Left ventricle myocardium inferior (tissue), 1 donor: Measurements from ENCODE around the gene ADAM10. TPM values are rescaled to one million over a fixed set of nuclear protein-coding genes. Genes with fewer than 3 reads are reported as not detected.

Experiments used
- DNase-seq: peaks from one replicate; pipeline ENCODE4 v3.0.0-alpha.2; 2020
- H3K27ac ChIP-seq: fragments of 200-600 bp; replicated peaks from 2 replicates; pipeline ENCODE4 v1.8.0; 2021
- H3K27me3 ChIP-seq: fragments of 200-600 bp; 2 replicates; pipeline ENCODE4 v1.8.0; 2021; ENCODE audit warnings: low read depth
- H3K36me3 ChIP-seq: fragments of 200-600 bp; 2 replicates; pipeline ENCODE4 v1.8.0; 2021
- H3K4me1 ChIP-seq: fragments of 200-600 bp; 2 replicates; pipeline ENCODE4 v1.8.0; 2021
- H3K4me3 ChIP-seq: fragments of 200-600 bp; 2 replicates; pipeline ENCODE4 v1.8.0; 2021; ENCODE audit warnings: mild to moderate bottlenecking, moderate library complexity
- H3K9me3 ChIP-seq: fragments of 200-600 bp; replicated peaks from 2 replicates; pipeline ENCODE4 v1.8.0; 2021
- intact Hi-C: fragments of 100-400 bp; cut with micrococcal nuclease; formaldehyde crosslinking; loops from one replicate; pipeline ENCODE4 v1.11.0; 2022
- total RNA-seq: library from RNA; stranded (reverse); fragmentation: NEBNext Ultra II Directional; extraction: Animal tissue kit (Norgen Biotek cat#: 25700); gene quantifications from one replicate; pipeline ENCODE4 v1.2.1, GENCODE V29; 2021
- TF ChIP-seq, protein P1 (sequence below): fragments of 200-600 bp; IDR thresholded peaks from 2 replicates; pipeline ENCODE4 v1.8.0; 2021; ENCODE audit warnings: antibody characterized with exemption, mild to moderate bottlenecking, borderline replicate concordance
- donor health status: DM: no; HTN: yes; CAD: no; lungs with severe emphysema.

The ADAM10 gene
- total RNA-seq, 1 donor from 2014 or later: 74.0 TPM

DNA sequence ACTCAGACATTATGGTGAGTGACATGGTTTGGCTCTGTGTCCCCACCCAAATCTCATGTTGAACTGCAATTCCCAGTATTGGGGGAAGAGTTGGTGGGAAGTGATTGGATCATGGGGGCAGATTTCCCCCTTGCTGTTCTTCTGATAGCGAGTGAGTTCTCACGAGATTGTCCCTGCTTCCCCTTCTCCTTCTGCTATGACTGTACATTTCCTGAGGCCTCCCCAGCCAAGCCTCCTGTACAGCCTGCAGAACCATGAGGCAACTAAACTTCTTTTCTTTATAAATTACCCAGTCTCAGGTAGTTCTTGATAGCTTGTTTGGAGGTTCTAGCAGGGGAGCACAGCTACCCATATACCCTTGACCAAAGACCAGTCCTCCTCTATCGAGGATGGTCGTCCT is 45.9 kb downstream of the ADAM10 start:
- intact Hi-C loops: no loop called here
- Histone ChIP-seq H3K36me3 (peaks cover 8% of the 10 kb centered on the region), H3K27ac (no peak overlapping the region), H3K27me3 (no peaks in the 10 kb centered on the region), H3K4me1 (peaks cover 27% of the 10 kb centered on the region), H3K9me3 (peaks cover 16% of the 10 kb centered on the region), H3K4me3 (no peak overlapping the region)
- no peak for DNase-seq
- TF ChIP-seq, protein P1, sequence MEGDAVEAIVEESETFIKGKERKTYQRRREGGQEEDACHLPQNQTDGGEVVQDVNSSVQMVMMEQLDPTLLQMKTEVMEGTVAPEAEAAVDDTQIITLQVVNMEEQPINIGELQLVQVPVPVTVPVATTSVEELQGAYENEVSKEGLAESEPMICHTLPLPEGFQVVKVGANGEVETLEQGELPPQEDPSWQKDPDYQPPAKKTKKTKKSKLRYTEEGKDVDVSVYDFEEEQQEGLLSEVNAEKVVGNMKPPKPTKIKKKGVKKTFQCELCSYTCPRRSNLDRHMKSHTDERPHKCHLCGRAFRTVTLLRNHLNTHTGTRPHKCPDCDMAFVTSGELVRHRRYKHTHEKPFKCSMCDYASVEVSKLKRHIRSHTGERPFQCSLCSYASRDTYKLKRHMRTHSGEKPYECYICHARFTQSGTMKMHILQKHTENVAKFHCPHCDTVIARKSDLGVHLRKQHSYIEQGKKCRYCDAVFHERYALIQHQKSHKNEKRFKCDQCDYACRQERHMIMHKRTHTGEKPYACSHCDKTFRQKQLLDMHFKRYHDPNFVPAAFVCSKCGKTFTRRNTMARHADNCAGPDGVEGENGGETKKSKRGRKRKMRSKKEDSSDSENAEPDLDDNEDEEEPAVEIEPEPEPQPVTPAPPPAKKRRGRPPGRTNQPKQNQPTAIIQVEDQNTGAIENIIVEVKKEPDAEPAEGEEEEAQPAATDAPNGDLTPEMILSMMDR: no peak

DNA sequence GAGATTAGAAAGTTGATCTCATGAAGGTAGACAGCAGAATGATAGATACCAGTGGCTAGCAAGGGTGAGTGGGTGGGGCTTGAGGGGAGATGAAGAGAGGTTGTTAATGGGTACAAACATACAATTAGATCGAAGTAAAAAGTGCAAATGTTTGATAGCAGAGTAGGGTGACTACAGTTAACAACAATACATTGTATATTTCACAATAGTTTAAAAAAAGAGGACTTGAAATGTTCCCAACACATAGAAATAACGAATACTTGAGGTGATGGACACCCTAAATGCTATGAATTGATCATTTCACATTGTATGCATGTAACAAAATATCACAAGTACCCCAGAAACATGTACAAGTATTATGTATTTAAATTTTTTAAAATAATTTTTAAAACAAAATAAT is 47.3 kb downstream of the ADAM10 start:
- H3K27me3 ChIP-seq: no peaks in the 10 kb centered on the region
- peaks cover 30% of the 10 kb centered on the region for H3K4me1 ChIP-seq
- no peak overlapping the region for H3K27ac ChIP-seq
- no peak overlapping the region for H3K4me3 ChIP-seq
- intact Hi-C loops: no loop called here
- no peak for DNase-seq
- peaks cover 8% of the 10 kb centered on the region for H3K36me3 ChIP-seq
- peaks cover 23% of the 10 kb centered on the region for H3K9me3 ChIP-seq
- TF ChIP-seq, protein P1: no peak

DNA sequence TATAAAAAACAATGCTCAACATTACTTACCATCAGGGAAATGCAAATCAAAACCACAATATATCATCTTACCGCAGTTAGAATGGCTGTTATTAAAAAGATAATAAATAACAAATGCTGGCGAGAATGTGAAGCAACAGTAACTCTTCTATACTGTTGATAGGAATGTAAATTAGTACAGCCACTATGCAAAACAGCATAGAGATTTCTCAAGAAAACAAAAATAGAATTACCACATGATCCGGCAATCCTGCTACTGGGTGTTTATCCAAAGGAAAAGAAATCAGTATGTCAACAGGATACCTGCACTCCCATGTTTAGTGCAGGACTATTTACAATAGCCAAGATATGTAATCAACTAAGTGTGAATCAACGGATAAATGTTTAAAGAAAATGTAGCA is 48.1 kb downstream of the ADAM10 start:
- intact Hi-C loops: no loop called here
- DNase-seq: no peak
- Histone ChIP-seq H3K36me3 (peaks cover 8% of the 10 kb centered on the region), H3K9me3 (peaks cover 23% of the 10 kb centered on the region), H3K4me3 (no peak overlapping the region), H3K27me3 (no peaks in the 10 kb centered on the region), H3K4me1 (peaks cover 33% of the 10 kb centered on the region), H3K27ac (no peak overlapping the region)
- TF ChIP-seq, protein P1: no peak

DNA sequence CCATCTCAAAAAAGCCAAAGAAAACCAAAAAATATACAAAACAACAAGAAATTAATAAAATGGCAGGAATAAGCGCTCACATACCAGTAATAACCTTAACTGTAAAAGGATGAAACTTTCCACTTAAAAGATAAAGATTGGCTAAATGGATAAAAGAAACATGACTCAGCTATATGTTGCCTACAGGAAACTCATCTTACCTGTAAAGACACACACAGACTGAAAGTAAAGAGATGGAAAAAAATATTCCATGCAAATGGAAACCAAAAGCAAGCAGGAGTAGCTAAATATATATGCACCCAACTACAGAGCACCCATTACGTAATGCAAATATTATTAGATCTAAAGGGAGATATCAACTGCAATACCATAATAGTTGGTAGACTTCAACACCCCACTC is 49.7 kb downstream of the ADAM10 start:
- no peak overlapping the region for H3K27ac ChIP-seq
- TF ChIP-seq, protein P1: no peak
- intact Hi-C loops: no loop called here
- H3K36me3 ChIP-seq: peaks cover 8% of the 10 kb centered on the region
- no peak for DNase-seq
- H3K4me3 ChIP-seq: no peak overlapping the region
- H3K27me3 ChIP-seq: no peaks in the 10 kb centered on the region
- H3K4me1 ChIP-seq: peaks cover 37% of the 10 kb centered on the region
- peaks cover 23% of the 10 kb centered on the region for H3K9me3 ChIP-seq

DNA sequence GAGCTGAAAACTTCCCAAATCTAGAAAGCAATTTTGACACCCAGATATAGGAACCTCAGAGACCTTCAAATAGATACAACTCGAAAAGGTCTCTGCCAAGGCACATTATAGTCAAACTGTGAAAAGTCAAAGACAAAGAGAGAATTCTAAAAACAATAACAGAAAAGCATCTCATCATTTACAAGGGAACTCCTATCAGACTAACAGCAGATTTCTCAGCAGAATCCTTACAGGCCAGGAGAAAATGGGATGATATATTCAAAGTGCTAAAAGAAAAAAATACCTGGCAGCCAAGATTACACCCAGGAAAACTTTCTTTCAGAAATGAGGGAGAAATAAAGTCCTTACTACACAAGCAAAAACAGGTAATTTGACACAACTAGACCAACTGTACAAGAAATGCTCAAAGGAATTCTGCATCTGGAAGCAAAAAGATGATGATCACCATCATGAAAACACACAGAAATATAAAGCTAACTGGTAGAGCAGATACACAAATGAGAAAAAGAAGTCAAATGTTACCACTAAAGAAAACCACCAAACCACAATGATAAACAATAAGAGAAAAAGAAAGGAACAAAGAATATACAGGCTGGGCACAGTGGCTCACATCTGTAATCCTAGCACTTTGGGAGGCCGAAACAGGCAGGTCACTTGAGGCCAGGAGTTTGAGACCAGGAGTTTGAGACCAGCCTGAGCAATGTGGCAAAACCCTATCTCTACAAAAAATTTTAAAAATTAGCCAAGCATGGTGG is 50.4 kb downstream of the ADAM10 start:
- intact Hi-C loops: no loop called here
- peaks cover 37% of the 10 kb centered on the region for H3K4me1 ChIP-seq
- no peak for DNase-seq
- H3K9me3 ChIP-seq: peaks cover 23% of the 10 kb centered on the region
- no peak overlapping the region for H3K4me3 ChIP-seq
- TF ChIP-seq, protein P1: no peak
- peaks cover 8% of the 10 kb centered on the region for H3K36me3 ChIP-seq
- H3K27me3 ChIP-seq: no peaks in the 10 kb centered on the region
- no peak overlapping the region for H3K27ac ChIP-seq
